ENCODE results near the gene PSMG4.

The PSMG4 gene

GRCh38 chr6:3314621-3315467 lies 56.1 kb downstream of the PSMG4 start:
- no peak overlapping the region for H3K9ac ChIP-seq (ENCODE audit: low read depth, low read length)
- no peaks in the 10 kb centered on the region for H3K9me3 ChIP-seq (ENCODE audit: control insufficient read depth, insufficient read depth, low read length)
- no peaks in the 10 kb centered on the region for H3K36me3 ChIP-seq (ENCODE audit: insufficient read depth, low read length)
- H3K4me1 ChIP-seq (ENCODE audit: insufficient read depth, low read length) = no peaks in the 10 kb centered on the region

DNA sequence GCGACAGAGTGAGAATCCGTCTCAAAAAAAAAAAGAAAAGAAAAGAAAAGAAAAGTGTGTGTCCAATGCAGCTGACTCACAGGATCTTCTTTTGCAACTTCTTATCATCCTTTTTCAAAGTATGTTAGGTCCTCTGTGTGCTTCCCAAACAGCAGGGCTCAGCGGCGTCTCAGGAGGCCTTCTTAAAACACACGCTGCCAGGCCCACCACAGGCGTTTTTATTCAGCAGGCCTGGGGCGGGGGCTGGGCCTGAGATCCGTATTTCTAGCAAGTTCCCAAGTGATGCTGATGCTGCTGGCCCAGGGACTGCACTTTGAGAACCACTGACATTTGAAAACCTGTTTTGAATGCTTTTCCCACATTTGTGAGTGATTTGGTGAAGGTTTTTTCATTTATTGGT lies 57.1 kb downstream of the PSMG4 start:
- Histone ChIP-seq H3K9me3 (ENCODE audit: control insufficient read depth, insufficient read depth, low read length) (no peaks in the 10 kb centered on the region), H3K9ac (ENCODE audit: low read depth, low read length) (no peak overlapping the region), H3K4me1 (ENCODE audit: insufficient read depth, low read length) (no peaks in the 10 kb centered on the region), H3K36me3 (ENCODE audit: insufficient read depth, low read length) (no peaks in the 10 kb centered on the region)

DNA sequence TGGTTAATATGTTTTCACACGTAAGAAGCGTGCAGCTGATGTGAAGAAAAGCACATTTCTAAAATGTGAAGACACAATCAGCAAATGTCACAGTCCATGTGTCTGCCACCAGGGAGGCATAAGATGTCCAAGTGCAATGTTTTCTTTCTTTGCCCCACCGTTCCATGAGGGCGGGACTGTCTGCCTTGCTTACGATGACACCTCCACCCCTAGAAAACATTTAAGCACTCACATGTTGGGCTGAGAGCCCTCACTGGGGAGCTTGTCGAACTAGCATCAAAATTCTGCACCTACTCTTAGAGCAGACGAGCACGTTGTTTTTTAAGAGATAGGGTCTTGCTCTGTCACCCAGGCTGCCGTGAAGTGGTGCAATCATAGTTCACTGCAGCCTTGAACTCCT lies 57.6 kb downstream of the PSMG4 start:
- H3K36me3 ChIP-seq (ENCODE audit: insufficient read depth, low read length) = no peaks in the 10 kb centered on the region
- H3K9ac ChIP-seq (ENCODE audit: low read depth, low read length) = no peak overlapping the region
- no peaks in the 10 kb centered on the region for H3K9me3 ChIP-seq (ENCODE audit: control insufficient read depth, insufficient read depth, low read length)
- no peaks in the 10 kb centered on the region for H3K4me1 ChIP-seq (ENCODE audit: insufficient read depth, low read length)

DNA sequence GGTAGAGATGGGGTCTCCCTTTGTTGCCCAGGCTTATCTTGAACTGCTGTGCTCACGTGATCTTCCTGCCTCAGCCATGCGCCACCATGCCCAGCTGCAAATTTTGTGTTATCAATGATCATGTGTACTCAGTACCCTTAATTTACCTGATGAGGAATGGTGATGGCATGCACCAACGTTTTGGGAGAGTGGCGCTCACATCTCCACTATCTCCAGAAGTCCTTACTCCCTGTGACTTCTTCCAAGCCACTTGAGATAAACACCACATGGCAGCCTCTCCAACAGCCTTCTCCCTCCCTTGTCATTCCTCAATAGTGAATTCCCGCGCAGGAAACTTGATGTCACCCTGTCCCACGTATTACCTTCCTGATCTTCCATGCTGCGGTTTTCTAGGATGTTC lies 58.1 kb downstream of the PSMG4 start:
- no peaks in the 10 kb centered on the region for H3K4me1 ChIP-seq (ENCODE audit: insufficient read depth, low read length)
- H3K9me3 ChIP-seq (ENCODE audit: control insufficient read depth, insufficient read depth, low read length) = no peaks in the 10 kb centered on the region
- no peaks in the 10 kb centered on the region for H3K36me3 ChIP-seq (ENCODE audit: insufficient read depth, low read length)
- no peak overlapping the region for H3K9ac ChIP-seq (ENCODE audit: low read depth, low read length)
